Stimulated activated CD4-positive, alpha-beta T cell treated with anti-CD3 and anti-CD28 coated beads, TNF-alpha, amount 100 ng/mL, for 24 hours (primary cell): ENCODE results near the gene DENND4A.
A peak's percentile ranks its signal among the peaks of the same experiment; 100 is the strongest.

ENCODE experiments used
- DNase-seq, 3 experiments: peaks; one replicate each; pipeline ENCODE4 v3.0.0-alpha.2; 2020; ENCODE audit warnings: low read depth in 3 of 3

Gene DENND4A

GRCh38 chr15:65792138-65792987 lies at the start of gene DENND4A:
Gene DENND4A, minus strand, starts transcription at chr15:65792293. Its CDS starts 35,843 bp downstream, at chr15:65756450.
- DNase-seq: peak; percentile 96 to 98 (median 97)

GRCh38 chr15:65841121-65841930 lies 49.2 kb upstream of the DENND4A start:
- no peak for DNase-seq

- DNase-seq: no peak
Measured at GRCh38 chr15:65839985-65840384, 47.9 kb upstream of the DENND4A start.

GRCh38 chr15:65839354-65839901 lies 47.3 kb upstream of the DENND4A start:
- DNase-seq: no peak

GRCh38 chr15:65837301-65838294 lies 45.5 kb upstream of the DENND4A start:
- DNase-seq: no peak

GRCh38 chr15:65836665-65837064 lies 44.6 kb upstream of the DENND4A start:
- no peak for DNase-seq

- no peak for DNase-seq
Measured at GRCh38 chr15:65835447-65835846, 43.4 kb upstream of the DENND4A start.

- DNase-seq: no peak
Measured at GRCh38 chr15:65834603-65835282, 42.6 kb upstream of the DENND4A start.

GRCh38 chr15:65833501-65834205 lies 41.6 kb upstream of the DENND4A start:
- no peak for DNase-seq

- peak in 2 of 3 experiments; percentile 19 to 35 for DNase-seq
Measured at GRCh38 chr15:65832549-65833364, 40.7 kb upstream of the DENND4A start.

GRCh38 chr15:65829130-65829764 lies 37.2 kb upstream of the DENND4A start:
- no peak for DNase-seq

- DNase-seq: no peak
Measured at GRCh38 chr15:65828585-65828984, 36.5 kb upstream of the DENND4A start.

- no peak for DNase-seq
Measured at GRCh38 chr15:65827065-65827464, 35.0 kb upstream of the DENND4A start.

- no peak for DNase-seq
Measured at GRCh38 chr15:65824941-65825544, 33.0 kb upstream of the DENND4A start.

- DNase-seq: no peak
Measured at GRCh38 chr15:65824031-65824743, 32.1 kb upstream of the DENND4A start.

GRCh38 chr15:65822316-65822715 lies 30.2 kb upstream of the DENND4A start:
- DNase-seq: no peak

GRCh38 chr15:65821070-65821469 lies 29.0 kb upstream of the DENND4A start:
- no peak for DNase-seq

- no peak for DNase-seq
Measured at GRCh38 chr15:65819563-65819960, 27.5 kb upstream of the DENND4A start.
